ENCODE measurements around the gene MAGEF1. TPM values are rescaled to one million over a fixed set of nuclear protein-coding genes. Genes with fewer than 3 reads are reported as not detected.
"Not testable (repeated sequence)": the region's sequence is repeated elsewhere in the genome, so short reads cannot be mapped to it uniquely, and the experiment has no call there.

Gene MAGEF1
- total RNA-seq, 1 donor from 2014 or later: 22.9 TPM

GRCh38 chr3:184730924-184731323, 19.1 kb upstream of the MAGEF1 start:
- Mint-ChIP-seq H3K36me3 (ENCODE audit: low read depth, unreplicated experiment) (peaks cover 4% of the 10 kb centered on the region), H3K9me3 (ENCODE audit: unreplicated experiment) (no peaks in the 10 kb centered on the region), H3K4me1 (ENCODE audit: unreplicated experiment) (peaks cover 9% of the 10 kb centered on the region), H3K4me3 (ENCODE audit: unreplicated experiment) (no peak overlapping the region), H3K27ac (ENCODE audit: unreplicated experiment) (no peak overlapping the region), H3K27me3 (ENCODE audit: unreplicated experiment) (peaks cover 10% of the 10 kb centered on the region)
- DNase-seq (ENCODE audit: low spot score): no peak
- no peak for TF ChIP-seq CTCF (IDR thresholded peaks at IDR 0.05; ENCODE audit: unreplicated experiment)

- H3K4me1 Mint-ChIP-seq (ENCODE audit: unreplicated experiment); DNase-seq (ENCODE audit: low spot score); H3K36me3 Mint-ChIP-seq (ENCODE audit: low read depth, unreplicated experiment); H3K4me3 Mint-ChIP-seq (ENCODE audit: unreplicated experiment); H3K27me3 Mint-ChIP-seq (ENCODE audit: unreplicated experiment); H3K27ac Mint-ChIP-seq (ENCODE audit: unreplicated experiment); H3K9me3 Mint-ChIP-seq (ENCODE audit: unreplicated experiment): not testable (repeated sequence)
Measured at GRCh38 chr3:184729154-184729553, 17.3 kb upstream of the MAGEF1 start.

GRCh38 chr3:184728010-184728527, 16.2 kb upstream of the MAGEF1 start:
- Mint-ChIP-seq H3K4me3 (ENCODE audit: unreplicated experiment) (no peak overlapping the region), H3K27me3 (ENCODE audit: unreplicated experiment) (peaks cover 6% of the 10 kb centered on the region), H3K4me1 (ENCODE audit: unreplicated experiment) (peaks cover 6% of the 10 kb centered on the region), H3K9me3 (ENCODE audit: unreplicated experiment) (no peaks in the 10 kb centered on the region), H3K36me3 (ENCODE audit: low read depth, unreplicated experiment) (no peaks in the 10 kb centered on the region), H3K27ac (ENCODE audit: unreplicated experiment) (no peak overlapping the region)
- no peak for TF ChIP-seq CTCF (IDR thresholded peaks at IDR 0.05; ENCODE audit: unreplicated experiment)
- no peak for DNase-seq (ENCODE audit: low spot score)

GRCh38 chr3:184727357-184728009, 15.6 kb upstream of the MAGEF1 start:
- no peak overlapping the region for H3K27ac Mint-ChIP-seq (ENCODE audit: unreplicated experiment)
- H3K4me1 Mint-ChIP-seq (ENCODE audit: unreplicated experiment): peaks cover 6% of the 10 kb centered on the region
- H3K36me3 Mint-ChIP-seq (ENCODE audit: low read depth, unreplicated experiment): no peaks in the 10 kb centered on the region
- TF ChIP-seq CTCF (IDR thresholded peaks at IDR 0.05; ENCODE audit: unreplicated experiment): peak; percentile 89
- no peak overlapping the region for H3K4me3 Mint-ChIP-seq (ENCODE audit: unreplicated experiment)
- H3K27me3 Mint-ChIP-seq (ENCODE audit: unreplicated experiment): peaks cover 6% of the 10 kb centered on the region
- DNase-seq (ENCODE audit: low spot score): peak; percentile 66
- H3K9me3 Mint-ChIP-seq (ENCODE audit: unreplicated experiment): no peaks in the 10 kb centered on the region

GRCh38 chr3:184726497-184726896, 14.6 kb upstream of the MAGEF1 start:
- H3K4me1 Mint-ChIP-seq (ENCODE audit: unreplicated experiment): peaks cover 6% of the 10 kb centered on the region
- no peak overlapping the region for H3K27ac Mint-ChIP-seq (ENCODE audit: unreplicated experiment)
- DNase-seq (ENCODE audit: low spot score): no peak
- H3K27me3 Mint-ChIP-seq (ENCODE audit: unreplicated experiment): peaks cover 4% of the 10 kb centered on the region
- no peaks in the 10 kb centered on the region for H3K36me3 Mint-ChIP-seq (ENCODE audit: low read depth, unreplicated experiment)
- no peaks in the 10 kb centered on the region for H3K9me3 Mint-ChIP-seq (ENCODE audit: unreplicated experiment)
- TF ChIP-seq CTCF (IDR thresholded peaks at IDR 0.05; ENCODE audit: unreplicated experiment): no peak
- H3K4me3 Mint-ChIP-seq (ENCODE audit: unreplicated experiment): no peak overlapping the region
